HG02642 (cell line): Measurements from ENCODE around the gene MTARC2.

ENCODE experiments used
- ATAC-seq: cut with Tn5 transposase; IDR thresholded peaks from one replicate; pipeline ENCODE4 v1.9.1; 2021; ENCODE audit warnings: mild to moderate bottlenecking; ENCODE audit not compliant: unreplicated experiment, poor library complexity

The MTARC2 gene

GRCh38 chr1:220797044-220797443 is 48.9 kb downstream of the MTARC2 start:
- no peak for ATAC-seq

GRCh38 chr1:220797553-220797952 is 49.4 kb downstream of the MTARC2 start:
- ATAC-seq = no peak

GRCh38 chr1:220798338-220798737 is 50.2 kb downstream of the MTARC2 start:
- ATAC-seq = no peak

DNA sequence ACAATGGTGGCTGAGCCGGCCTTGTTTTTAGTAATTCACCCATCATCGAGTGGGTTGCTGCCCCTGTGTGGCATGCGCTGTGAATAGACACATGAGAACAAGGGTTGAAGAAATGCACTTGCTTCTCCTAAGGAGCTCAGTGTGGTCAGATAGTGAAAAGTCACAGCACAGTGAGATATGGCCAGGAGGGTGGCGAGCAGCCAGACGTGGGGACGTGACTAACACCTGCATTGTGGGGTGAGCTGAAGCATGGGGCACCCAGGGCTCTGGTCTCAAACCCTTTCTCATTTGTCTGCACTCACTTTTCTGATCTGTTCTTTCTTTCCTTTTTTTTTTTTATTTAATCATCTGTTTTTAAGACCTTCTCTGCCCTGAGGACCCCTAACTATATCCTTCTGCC is 52.1 kb downstream of the MTARC2 start:
- ATAC-seq = no peak

GRCh38 chr1:220803401-220804201 is 55.5 kb downstream of the MTARC2 start:
- no peak for ATAC-seq

GRCh38 chr1:220804202-220804586 is 56.1 kb downstream of the MTARC2 start:
- no peak for ATAC-seq

DNA sequence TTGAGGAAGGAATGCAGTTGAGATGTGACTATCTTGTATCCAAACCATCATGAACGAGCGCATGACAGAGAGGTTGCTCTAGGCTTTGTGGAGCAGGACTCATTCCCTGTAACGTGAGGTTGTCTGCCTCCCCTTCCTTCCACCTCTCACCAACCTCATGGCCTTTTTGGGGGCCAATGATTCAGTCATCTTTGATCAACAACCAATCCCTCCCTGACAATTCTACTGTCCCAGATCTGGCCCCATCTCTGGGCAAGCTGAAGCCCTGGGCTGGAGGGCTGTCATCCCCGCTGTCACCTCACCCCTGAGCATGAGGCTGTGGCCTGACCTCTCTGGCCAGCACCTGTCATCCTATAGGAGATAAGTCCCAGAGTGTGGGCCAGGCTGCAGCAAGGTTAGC is 58.3 kb downstream of the MTARC2 start:
- ATAC-seq = no peak

GRCh38 chr1:220807726-220808125 is 59.6 kb downstream of the MTARC2 start:
- ATAC-seq = no peak

DNA sequence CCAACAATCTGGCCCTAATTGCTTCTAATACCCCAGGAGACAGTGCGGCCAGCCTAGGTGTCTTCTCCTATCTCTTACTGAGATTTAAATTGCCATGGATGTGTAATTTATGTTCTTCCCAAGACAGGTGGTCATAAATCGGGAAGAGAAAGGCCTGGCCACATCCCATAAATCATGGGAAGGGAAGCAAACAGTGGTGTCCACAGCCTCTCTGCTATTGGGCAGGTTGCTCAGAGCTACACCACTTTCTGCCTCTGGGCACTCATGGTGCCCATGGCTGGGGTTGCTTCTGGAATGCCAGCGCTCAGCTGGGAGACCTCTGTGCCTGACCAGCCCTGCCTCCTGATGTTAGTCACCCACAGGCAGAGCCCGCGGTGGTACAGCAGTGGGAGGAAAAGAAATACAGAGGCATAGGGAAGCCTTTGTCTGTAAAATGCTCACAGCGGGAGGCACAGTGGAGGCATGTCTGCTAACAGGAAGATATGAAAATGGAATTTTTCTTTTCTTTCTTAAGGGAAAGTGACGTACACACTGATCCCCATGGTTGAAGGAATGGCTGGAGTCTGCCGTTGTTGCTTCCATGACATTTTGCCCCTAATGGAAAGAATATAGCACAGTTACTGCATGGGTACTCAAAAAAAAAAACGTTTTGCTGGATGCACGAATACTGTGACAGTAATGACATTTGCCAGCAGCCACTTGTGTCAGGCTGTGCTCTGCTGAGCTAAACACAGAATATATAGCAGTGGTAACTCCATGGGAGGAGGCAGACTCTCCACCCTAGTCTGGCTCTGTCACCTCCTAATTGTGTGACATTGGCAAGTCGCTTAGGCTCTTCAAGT is 60.4 kb downstream of the MTARC2 start:
- ATAC-seq = no peak

GRCh38 chr1:220809187-220809550 is 61.0 kb downstream of the MTARC2 start:
- ATAC-seq = no peak

DNA sequence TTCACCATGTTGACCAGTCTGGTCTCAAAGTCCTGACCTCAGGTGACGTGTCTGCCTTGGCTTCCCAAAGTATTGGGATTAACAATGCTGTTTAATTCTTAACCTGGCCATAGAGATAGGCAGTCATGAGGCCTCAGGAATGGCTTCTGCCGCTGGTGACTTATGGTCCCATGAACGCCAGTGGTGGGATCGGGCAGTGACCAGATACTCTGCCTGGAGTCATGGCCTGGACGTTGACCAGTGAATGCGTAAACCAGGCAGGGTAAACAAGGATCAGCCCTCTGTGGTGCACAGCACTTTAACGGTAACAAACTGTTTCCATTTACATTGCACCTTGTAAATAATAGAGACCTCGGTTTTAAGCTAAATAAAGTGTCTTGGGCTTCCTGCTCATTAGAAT is 61.6 kb downstream of the MTARC2 start:
- no peak for ATAC-seq

- ATAC-seq = peak; percentile 91
Measured at GRCh38 chr1:220810179-220810653, 62.1 kb downstream of the MTARC2 start.

DNA sequence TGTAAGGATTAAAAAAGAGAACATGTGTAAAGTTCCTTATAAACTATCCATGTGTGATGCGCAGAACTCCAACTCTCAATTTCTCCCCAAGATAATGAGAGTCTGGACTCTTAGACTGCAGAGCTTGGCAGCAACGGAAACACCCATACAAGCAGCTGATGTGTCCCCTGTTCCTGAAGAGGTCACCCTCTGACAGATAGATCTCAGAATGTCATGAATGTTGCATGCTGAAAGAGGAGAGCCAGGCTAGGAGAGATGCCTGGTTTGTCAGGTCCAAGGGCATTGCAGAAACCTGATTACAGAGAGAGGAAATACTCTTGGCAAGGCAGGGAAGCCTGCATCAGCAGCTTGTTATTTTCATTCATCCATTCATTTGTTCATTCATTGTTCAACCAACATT is 62.8 kb downstream of the MTARC2 start:
- no peak for ATAC-seq

DNA sequence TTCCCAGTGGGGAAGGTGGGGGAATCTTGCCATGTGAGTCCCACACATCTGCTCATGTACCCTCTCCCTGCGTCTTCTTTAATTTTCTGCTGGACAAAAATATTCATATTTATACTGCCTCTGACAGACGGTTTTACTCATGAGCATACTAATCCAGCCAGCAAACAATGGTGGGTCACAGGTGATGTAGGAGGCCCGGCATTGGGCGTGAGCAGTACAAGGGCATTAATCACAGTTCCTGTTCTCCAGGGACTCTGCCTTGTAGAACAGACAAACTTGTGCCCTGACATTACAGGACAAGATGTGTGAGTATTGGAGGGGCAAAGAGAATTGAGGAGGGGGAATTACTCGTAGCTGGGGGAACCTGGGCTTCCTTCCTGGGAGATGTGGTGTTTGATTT is 63.6 kb downstream of the MTARC2 start:
- ATAC-seq = no peak

GRCh38 chr1:220812308-220812707 is 64.2 kb downstream of the MTARC2 start:
- no peak for ATAC-seq

GRCh38 chr1:220813013-220813412 is 64.9 kb downstream of the MTARC2 start:
- ATAC-seq = no peak

- no peak for ATAC-seq
Measured at GRCh38 chr1:220815409-220815808, 67.3 kb downstream of the MTARC2 start.

GRCh38 chr1:220817907-220818306 is 69.8 kb downstream of the MTARC2 start:
- ATAC-seq = no peak

GRCh38 chr1:220818421-220819173 is 70.5 kb downstream of the MTARC2 start:
- ATAC-seq = no peak

DNA sequence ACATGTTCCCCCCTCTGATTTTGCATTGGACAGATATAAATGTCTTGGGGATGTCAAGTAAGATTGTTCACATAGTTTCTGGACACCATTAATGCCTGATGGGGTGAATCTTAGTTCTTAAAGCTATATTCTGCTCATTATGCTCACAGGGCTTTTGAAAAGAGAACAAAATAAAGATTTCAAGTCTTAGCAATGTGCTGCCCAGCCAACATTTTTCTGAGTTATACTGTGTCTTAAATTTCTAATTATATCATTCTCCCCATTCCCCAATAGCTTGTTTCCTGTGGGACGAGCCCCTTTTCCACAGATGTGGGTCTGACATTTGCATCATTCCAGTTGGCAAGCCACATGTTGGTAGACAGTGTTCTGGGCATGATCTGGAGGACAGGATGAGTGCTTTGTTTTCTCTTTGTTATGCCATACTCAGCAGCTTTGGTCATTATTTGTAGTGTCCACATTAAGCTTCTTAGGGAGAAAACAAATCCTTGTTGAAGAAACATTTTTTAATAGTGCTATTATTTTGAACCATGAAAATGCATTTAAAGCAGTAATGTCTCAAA is 71.4 kb downstream of the MTARC2 start:
- ATAC-seq = no peak
